HG02763 (cell line): ENCODE data around the gene NACA2.
"Not testable (repeated sequence)": the region's sequence is repeated elsewhere in the genome, so short reads cannot be mapped to it uniquely, and the experiment has no call there.

ENCODE experiments used
- ATAC-seq: cut with Tn5 transposase; IDR thresholded peaks from one replicate; pipeline ENCODE4 v1.9.1; 2021; ENCODE audit warnings: mild to moderate bottlenecking, moderate library complexity; ENCODE audit not compliant: unreplicated experiment

Gene NACA2

DNA sequence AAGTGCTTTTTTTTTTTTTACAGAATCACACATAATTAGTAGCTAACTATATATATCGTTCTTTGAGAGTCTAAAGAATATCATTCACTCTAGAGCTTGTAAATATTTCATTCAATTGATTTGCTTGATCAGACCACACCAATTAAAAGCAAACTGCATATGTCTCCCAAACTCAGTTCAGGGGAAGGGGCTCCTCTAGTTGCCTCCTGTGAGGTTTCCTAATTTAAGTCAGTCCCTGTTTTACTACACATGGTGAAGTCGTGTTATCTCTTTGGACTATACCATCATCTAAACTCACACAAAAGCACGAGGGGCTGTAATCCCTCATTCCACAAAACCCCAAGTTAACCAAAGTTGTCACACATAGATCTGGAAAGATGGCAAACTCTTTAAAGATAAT is 11.7 kb downstream of the NACA2 start:
- ATAC-seq, result no peak

DNA sequence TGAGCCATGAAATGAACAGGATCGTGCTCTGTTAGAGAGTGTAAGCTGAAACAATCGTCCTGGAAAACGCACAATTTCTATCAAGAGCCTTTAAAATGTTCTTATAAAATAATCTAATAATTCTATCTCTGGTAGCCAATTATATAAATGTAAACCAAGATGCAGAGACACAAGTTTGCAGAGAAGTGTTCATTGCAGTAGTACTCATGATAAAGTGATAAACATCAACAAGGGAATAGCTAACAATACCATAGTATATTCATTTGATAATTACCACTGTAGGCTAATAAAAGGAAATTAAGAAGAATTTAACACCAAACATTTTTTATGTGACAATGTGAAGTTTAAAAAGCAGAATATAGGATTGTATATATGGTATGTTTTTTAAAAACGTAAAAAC is 12.4 kb downstream of the NACA2 start:
- ATAC-seq, result no peak

GRCh38 chr17:61575983-61576382 is 15.0 kb downstream of the NACA2 start:
- no peak for ATAC-seq

- ATAC-seq, result no peak
Observed at GRCh38 chr17:61575352-61575975, 15.6 kb downstream of the NACA2 start.

- no peak for ATAC-seq
Observed at GRCh38 chr17:61574542-61575351, 16.3 kb downstream of the NACA2 start.

DNA sequence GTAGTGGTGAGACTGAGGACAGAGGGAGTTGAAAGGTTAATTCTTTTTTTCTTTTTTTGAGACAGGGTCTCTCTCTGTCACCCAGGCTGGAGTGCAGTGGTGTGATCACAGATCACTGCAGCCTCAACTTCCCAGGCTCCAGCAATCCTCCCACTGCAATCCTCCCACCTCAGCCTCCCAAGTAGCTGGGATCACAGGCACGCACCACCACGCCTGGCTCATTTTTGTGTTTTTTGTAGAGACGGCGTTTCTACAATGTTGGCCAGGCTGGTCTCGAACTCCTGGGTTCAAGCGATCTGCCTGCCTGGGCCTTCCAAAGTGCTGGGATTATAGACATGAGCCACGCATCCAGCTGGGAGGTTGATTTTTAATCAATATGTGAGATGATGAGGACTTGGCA is 18.5 kb downstream of the NACA2 start:
- ATAC-seq, result not testable (repeated sequence)

DNA sequence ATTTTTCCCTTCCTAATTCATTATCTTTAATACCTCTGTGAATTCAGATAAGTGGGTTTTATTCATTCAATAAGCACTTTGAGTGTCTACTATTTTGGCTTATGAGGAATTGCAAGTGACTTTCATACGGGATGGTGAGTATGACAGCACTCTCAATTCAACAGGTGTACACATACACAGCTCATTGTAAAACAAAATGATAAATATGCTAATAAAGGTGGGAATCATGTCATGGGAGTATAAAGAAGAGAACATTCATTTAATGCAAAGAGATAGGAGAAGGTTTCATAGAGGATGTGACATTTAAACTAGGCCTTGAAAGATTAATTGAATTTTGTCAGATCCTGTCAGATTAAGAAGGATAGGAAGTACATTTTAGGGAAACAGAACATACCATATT is 19.4 kb downstream of the NACA2 start:
- no peak for ATAC-seq

DNA sequence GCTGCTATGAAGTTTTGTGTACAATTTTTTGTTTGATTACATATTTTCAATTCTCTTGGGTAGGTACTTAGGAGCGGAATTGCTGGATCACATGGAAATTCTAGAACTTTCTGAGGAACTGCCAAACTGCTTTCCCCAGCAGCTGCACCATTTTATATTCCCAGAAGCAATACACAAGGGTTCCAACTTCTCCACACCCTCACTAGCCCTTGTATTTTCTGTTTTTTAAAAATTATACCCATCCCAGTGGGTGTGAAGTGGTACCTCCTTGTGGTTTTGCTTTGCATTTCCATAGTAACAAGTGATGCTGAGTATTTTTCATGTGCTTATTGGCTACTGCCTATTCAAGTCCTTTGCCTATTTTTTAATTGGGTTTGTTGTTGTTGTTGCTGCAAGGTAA is 20.9 kb downstream of the NACA2 start:
- no peak for ATAC-seq

DNA sequence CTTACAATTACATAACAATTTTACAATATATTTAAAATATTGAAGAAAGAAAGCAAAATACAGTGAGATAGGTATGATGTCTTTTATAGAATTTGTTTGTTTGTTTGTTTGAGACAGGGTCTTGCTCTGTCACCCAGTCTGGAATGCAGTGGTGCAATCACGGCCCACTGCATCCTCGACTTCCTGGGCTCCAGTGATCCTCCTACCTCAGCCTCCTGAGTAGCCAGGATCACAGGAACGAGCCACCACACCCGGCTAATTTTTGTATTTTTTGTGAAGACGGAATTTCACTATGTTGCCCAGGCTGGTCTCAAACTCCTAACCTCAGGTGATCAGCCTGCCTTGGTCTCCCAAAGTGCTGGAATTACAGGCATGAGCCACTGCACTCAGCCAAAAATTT is 21.5 kb downstream of the NACA2 start:
- not testable (repeated sequence) for ATAC-seq

- ATAC-seq, result no peak
Observed at GRCh38 chr17:61568219-61569072, 22.6 kb downstream of the NACA2 start.

DNA sequence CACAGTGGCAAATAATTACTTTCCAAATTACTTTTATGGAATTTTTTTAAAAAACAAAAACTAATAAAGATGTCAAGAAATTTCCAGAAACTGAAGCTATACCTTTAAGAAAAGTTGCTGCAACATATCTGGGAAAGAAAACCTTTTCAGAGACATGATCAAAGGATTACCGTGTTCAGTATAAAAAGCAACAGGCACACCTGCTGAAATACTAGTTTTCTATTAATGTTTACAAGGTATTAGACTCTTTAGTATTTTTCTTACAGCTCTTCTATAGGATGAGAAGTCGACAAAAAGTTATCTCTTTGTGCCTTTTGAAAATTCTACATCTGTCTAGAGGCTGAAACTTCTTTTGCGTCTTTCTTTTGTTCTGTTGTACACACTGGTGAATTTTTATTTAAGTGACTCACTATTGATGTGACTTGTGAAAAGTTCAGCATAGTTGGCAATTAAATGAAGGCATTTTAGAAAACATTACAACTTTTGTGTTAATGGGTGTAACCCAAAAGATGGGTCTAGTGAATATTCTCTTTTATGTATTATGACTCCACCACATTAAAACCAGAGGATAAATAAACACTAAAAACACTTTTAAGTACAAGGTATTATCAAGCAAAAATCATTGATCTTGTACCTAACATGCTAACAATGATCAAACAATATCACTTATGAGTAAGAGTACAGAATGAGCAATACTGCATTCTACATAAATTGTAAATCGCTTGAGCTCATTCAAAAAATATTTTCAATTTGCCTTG is 23.8 kb downstream of the NACA2 start:
- no peak for ATAC-seq

- ATAC-seq, result not testable (repeated sequence)
Observed at GRCh38 chr17:61566448-61566847, 24.6 kb downstream of the NACA2 start.

- ATAC-seq, result not testable (repeated sequence)
Observed at GRCh38 chr17:61565850-61566249, 25.2 kb downstream of the NACA2 start.

DNA sequence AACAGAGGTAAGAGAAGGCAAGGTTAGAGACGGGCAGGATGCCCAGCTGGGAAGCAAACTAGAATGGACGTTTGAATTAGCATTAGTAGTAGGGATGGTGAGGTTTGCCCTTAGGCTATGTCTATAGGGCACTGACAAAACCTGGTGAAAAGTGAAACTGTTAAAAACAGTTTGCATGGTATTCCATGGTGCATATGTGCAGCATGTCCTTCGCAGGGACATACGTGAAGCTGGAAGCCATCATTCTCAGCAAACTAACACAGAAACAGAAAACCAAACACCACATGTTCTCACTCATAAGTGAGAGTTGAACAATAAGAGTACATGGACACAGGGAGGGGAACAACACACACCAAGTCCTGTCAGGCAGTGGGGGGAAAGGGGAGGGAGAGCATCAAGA is 25.8 kb downstream of the NACA2 start:
- ATAC-seq, result no peak

- no peak for ATAC-seq
Observed at GRCh38 chr17:61562287-61562686, 28.7 kb downstream of the NACA2 start.

DNA sequence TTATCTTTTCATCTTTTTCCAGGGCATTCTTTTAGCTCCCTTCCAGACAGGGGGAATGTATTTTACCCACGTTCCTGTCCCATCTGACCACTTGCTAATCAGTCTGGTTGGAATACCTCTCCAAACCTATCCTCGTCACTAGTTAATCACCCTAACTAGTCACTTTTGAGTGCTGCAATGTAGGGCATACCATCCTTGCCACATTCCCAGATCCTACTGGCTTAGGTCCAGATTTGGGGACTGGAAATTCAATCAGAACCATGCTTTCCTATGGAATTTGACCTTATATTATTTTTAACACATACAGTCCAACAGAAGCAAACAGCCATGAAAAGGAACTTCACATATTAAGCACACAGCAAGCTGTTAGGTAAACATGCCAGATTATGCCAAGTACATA is 29.7 kb downstream of the NACA2 start:
- ATAC-seq, result no peak

GRCh38 chr17:61560071-61560470 is 30.9 kb downstream of the NACA2 start:
- ATAC-seq, result no peak

- ATAC-seq, result no peak
Observed at GRCh38 chr17:61556224-61557188, 34.5 kb downstream of the NACA2 start.

DNA sequence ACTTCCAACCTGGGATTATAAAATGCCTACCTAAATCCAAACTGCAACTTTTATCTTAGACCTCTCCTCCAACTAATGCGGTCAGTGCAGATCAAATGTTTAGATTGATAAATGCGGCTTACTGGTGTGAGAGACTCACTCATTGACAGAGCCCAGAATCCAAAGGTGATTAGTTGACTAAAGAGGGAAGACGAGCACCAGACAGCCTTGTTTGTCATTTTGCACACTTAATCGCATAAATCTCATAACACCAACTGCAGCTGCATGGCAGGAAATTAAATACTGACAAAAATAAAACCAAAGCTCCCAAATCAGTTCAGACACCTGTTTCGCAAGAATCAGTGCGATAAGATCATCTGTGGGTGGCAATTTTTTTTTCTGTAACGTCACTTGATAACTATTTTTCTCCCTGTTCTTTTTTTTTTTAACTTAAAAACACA is 35.9 kb downstream of the NACA2 start:
- no peak for ATAC-seq

GRCh38 chr17:61554209-61554608 is 36.8 kb downstream of the NACA2 start:
- ATAC-seq, result no peak
